Pancreas (tissue), 10 donors: ENCODE results near the gene TIGIT. TPM values are rescaled to one million over a fixed set of nuclear protein-coding genes. Genes with fewer than 3 reads are reported as not detected.

Experiments
- ATAC-seq, 4 donors: fragments of 200-7000 bp; cut with Tn5 transposase; one replicate each; pipeline versions ENCODE4 v1.8.0 to v1.9.1; 2020; ENCODE audit warnings: mild to moderate bottlenecking in 4 of 4, moderate library complexity in 4 of 4
- DNase-seq, 6 donors: peaks; one replicate each; pipeline ENCODE4 v3.0.0-alpha.2; 2020
- FAIRE-seq: peaks from 2 replicates; lab custom pipeline; 2012; peaks lifted over from hg19 to GRCh38; lab: Jason Lieb, UNC
- H3K27ac ChIP-seq, 4 donors: fragments of 200-600 bp; sonication (generic); 1 replicate in 3 of 4; 2 replicates in 1 of 4; pipeline versions ENCODE4 v1.5.0 to v1.8.0; 2020
- H3K27me3 ChIP-seq, 4 donors: fragments of 200-600 bp; one replicate each; pipeline ENCODE4 v1.8.0; 2021
- H3K36me3 ChIP-seq, 3 donors: fragments of 200-600 bp; sonication (generic) in 1 of 3; one replicate each; pipeline versions ENCODE4 v1.5.0 to v1.8.0; 2020 to 2021
- H3K4me1 ChIP-seq, 3 donors: fragments of 200-600 bp; one replicate each; pipeline ENCODE4 v1.8.0; 2021
- H3K4me3 ChIP-seq, 4 donors: fragments of 200-600 bp; sonication (generic) in 2 of 4; one replicate each; pipeline versions ENCODE4 v1.5.0 to v1.8.0; 2020 to 2021
- H3K9me3 ChIP-seq, 4 donors: fragments of 200-600 bp; one replicate each; pipeline ENCODE4 v1.8.0; 2021
- WGBS, 2 donors: extraction: QIAGEN DNeasy Blood & Tissue Kit; methylation state at CpG; one replicate each; pipeline ENCODE4 v1.1.7; 2013; 5-methylcytosine and 5-hydroxymethylcytosine counted together
- intact Hi-C, 3 donors: fragments of 100-400 bp; cut with DNase I; formaldehyde crosslinking; loops; one replicate each; pipeline versions ENCODE4 v1.11.1 to v1.14.2; 2022
- polyA plus RNA-seq, 2 donors: library from polyadenylated mRNA; stranded (reverse); fragments of 200-250 nt; gene quantifications; one replicate each; pipeline ENCODE4 v1.2.3, GENCODE V29; 2013
- total RNA-seq, 6 donors: library from RNA; stranded (reverse); fragmentation: NEBNext Ultra II Directional in 4 of 6; extraction: Animal tissue kit (Norgen Biotek cat#: 25700) in 4 of 6; gene quantifications; one replicate each; pipeline versions ENCODE4 v1.2.1 to v1.2.4, GENCODE V29; 2021 to 2023
- TF ChIP-seq, protein P1 (sequence below), 4 donors: fragments of 200-600 bp; sonication (generic) in 3 of 4; IDR thresholded peaks; one replicate each; pipeline versions ENCODE4 v1.5.0 to v1.8.0; 2021; ENCODE audit warnings: antibody characterized with exemption in 4 of 4
- donor health status: healthy with polysubstance abuse.
- donor health status: DM: no; HTN: no; CAD: no; lungs with moderate emphysema.
- donor health status: DM: no; HTN: no; CAD: no.
- donor health status: control.
- donor health status: control.
- donor health status: Bipolar disorder and iron deficiency.
- donor health status: DM: yes; HTN: yes; CAD: no.
- donor health status: DM: no; HTN: no; CAD: no.
- donor health status: DM: no; HTN: no; CAD: no.
- donor health status: DM: yes; HTN: yes; CAD: no.

Gene TIGIT
- total and polyA plus RNA-seq, 8 donors, result 0.05 to 0.34 (median 0.19) TPM; not detected in 3

DNA sequence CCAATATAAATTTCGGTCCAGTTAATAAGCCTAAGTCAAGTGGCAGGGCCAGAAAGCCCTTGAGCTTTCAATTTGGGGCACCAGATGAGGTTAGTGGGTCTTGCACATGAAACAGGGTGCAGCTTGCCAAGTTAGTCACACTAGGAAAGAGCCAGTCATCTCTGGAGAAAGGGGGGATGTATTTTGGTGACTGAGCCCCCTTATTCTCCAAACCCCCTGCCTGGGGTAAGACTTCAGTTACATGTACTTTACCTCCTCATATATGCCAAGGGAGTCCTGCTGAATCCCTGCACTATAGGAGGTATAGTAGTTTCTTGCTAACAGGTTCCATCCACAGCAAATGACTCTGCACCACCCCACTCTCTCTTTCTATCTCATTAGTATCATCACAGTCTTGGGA lies 62.7 kb downstream of the TIGIT start:
- FAIRE-seq (no peak), DNase-seq (no peak), ATAC-seq (no peak)
- Histone ChIP-seq H3K27ac (no peak overlapping the region), H3K27me3 (no peaks in the 10 kb centered on the region), H3K4me1 (peaks cover 0 to 4% (median 0%) of the 10 kb centered on the region in 3 donors), H3K36me3 (peaks cover 0 to 3% (median 1%) of the 10 kb centered on the region in 3 donors), H3K4me3 (no peak overlapping the region), H3K9me3 (no peaks in the 10 kb centered on the region)
- intact Hi-C loops, result no loop called here
- TF ChIP-seq, protein P1, sequence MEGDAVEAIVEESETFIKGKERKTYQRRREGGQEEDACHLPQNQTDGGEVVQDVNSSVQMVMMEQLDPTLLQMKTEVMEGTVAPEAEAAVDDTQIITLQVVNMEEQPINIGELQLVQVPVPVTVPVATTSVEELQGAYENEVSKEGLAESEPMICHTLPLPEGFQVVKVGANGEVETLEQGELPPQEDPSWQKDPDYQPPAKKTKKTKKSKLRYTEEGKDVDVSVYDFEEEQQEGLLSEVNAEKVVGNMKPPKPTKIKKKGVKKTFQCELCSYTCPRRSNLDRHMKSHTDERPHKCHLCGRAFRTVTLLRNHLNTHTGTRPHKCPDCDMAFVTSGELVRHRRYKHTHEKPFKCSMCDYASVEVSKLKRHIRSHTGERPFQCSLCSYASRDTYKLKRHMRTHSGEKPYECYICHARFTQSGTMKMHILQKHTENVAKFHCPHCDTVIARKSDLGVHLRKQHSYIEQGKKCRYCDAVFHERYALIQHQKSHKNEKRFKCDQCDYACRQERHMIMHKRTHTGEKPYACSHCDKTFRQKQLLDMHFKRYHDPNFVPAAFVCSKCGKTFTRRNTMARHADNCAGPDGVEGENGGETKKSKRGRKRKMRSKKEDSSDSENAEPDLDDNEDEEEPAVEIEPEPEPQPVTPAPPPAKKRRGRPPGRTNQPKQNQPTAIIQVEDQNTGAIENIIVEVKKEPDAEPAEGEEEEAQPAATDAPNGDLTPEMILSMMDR (IDR thresholded peaks at IDR 0.05), result no peak
- WGBS, 2 donors, result 92% methylated on average over 1 of the region's 1 CpG

Other genes starting within 250 kb of the TIGIT start
- 1 to 10 TPM; 2.8 to 5.0 (median 3.8) TPM for gene CCDC191, start 237.5 kb upstream of the TIGIT start, total RNA-seq
- gene CCDC191, start 237.5 kb upstream of the TIGIT start, polyA plus RNA-seq, result 1 to 10 TPM; 5.1 to 8.7 TPM
- gene QTRT2, start 237.3 kb upstream of the TIGIT start, total RNA-seq, result 10 to 100 TPM in 4 of 6 donors, 1 to 10 TPM in 2; 8.5 to 13.5 (median 12.0) TPM
- gene QTRT2, start 237.3 kb upstream of the TIGIT start, polyA plus RNA-seq, result 1 to 10 TPM; 3.5 to 6.1 TPM
- gene DRD3, start 115.0 kb upstream of the TIGIT start, total RNA-seq, result not detected
- not detected for gene DRD3, start 115.0 kb upstream of the TIGIT start, polyA plus RNA-seq
- gene ZNF80, start 56.5 kb upstream of the TIGIT start, total RNA-seq, result under 1 TPM in 1 of 6 donors, not detected in 5; 0.09 TPM
- not detected for gene ZNF80, start 56.5 kb upstream of the TIGIT start, polyA plus RNA-seq